IPS-NIHi11 (cell line): ENCODE measurements around the gene KDELR3.

Source experiments
- DNase-seq: peaks from one replicate; pipeline ENCODE4 v3.0.0; 2012; ENCODE audit warnings: mixed read lengths, low spot score

KDELR3 gene

DNA sequence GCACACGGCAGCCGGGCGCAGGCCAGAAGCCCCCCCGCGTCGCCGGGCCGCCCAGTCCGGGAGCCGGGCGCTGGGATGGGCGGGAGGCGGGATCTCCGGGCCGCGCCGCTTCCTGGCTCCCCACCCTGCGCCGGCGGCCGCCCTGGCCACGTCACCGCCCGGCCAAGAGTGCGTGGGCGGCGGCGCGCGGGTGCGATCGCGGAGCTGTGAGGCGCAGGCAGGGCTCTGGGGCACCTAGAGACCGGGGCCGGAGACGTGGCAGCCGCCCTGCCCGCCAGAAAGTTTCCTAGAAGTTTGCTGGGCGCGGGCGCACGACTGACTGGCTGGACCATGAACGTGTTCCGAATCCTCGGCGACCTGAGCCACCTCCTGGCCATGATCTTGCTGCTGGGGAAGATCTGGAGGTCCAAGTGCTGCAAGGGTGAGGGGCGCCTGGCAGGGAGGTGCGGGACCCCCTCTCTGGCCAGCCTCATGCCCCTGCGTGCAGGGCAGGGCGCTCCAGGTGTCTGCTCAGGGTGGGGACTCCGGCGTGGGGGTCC, at the start of gene KDELR3:
Gene KDELR3 (plus strand): TSS at position 193 of the 539 bp plus-strand sequence. CDS start 138 bp downstream, at position 331.
- DNase-seq, result peak; percentile 87

DNA sequence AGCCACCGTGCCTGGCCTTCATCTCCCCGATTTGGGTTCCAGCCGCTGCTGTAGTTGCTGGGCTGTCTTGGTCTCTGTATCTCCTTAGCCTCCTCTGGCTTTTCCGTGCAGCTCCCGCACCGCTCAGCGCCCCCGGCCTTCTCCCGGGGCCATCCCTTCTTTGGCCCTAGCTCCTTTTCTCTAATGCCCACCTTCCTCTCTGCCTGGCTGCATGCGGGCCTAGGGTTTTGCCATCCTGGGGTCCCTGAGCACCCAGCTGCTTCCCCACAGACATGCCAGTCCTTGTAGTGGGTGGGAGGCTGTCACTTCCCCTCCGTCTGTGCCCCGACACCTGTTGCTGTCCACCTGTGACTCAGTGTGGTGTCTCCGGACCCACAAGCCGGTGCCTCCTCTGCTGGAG, 49.3 kb upstream of the KDELR3 start:
- DNase-seq, result no peak

DNA sequence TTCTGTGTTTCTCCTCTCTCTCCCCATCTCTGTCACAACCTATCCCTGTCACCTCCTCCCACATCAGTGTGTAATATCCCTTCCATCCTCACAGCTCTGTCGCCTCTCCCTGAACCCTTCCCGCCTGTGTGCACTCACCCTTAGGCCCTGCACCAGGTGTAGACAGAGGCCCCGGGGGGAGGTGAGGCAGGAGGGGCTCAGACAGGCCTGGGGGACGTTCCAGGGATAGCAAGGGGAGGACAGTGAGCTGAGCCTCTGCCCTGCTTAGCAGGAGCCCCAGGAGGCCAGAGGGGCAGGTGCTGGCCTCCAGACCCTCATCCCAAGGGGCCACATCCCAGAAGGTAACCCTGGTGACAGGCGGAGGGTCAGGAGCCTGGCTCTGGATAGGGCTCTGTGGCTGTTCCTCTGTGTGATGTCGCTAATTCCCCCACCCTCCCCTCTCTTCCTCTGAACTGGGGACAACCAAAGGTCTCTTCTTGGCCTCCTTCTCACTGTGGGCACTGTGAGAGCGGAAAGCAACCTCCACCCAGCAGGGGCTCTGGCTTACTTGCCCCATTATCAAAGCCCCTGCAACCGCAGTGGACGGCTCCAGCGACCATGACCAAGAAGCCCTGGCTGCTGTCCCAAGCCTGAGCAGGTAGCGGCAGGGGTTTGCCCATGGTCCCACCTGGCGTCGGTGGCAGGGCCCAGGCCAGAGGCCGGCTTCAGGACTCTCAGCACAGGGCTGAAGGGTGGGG, 48.6 kb upstream of the KDELR3 start:
- DNase-seq, result peak; percentile 2

DNA sequence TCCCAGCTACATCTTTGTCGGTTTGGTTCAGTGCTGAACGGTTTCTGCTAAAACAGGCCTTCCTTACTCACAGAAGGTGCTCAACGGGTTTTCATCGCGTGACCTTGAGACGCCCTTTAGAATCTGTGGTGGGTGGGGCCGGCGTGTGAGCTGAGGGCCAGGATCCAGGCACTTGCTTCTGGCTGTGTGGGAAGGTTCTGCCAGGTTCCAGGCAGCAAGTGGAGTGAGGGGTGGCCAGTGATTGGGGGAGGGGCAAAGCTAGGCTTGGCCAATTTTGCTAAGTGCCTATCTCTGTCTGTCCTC, 48.1 kb upstream of the KDELR3 start:
- no peak for DNase-seq

DNA sequence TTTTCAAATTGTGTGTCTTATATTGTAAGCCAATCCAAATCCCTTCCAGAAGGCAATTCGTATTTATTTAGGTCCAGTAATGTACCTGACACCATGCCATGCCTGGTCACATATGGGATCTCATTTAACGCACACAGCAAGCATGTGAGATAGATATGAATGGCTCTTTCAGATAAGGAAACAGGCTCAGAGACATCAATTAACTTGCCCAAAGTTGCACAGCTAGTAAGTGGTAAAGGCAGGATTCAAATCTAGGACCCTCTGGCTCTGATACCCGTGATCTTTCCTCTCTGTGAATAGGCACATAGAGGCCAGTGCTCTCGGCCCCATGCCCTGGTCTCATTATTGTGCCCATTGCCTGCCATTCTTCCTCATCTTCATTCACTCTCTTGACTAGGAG, 47.2 kb upstream of the KDELR3 start:
- DNase-seq, result no peak

DNA sequence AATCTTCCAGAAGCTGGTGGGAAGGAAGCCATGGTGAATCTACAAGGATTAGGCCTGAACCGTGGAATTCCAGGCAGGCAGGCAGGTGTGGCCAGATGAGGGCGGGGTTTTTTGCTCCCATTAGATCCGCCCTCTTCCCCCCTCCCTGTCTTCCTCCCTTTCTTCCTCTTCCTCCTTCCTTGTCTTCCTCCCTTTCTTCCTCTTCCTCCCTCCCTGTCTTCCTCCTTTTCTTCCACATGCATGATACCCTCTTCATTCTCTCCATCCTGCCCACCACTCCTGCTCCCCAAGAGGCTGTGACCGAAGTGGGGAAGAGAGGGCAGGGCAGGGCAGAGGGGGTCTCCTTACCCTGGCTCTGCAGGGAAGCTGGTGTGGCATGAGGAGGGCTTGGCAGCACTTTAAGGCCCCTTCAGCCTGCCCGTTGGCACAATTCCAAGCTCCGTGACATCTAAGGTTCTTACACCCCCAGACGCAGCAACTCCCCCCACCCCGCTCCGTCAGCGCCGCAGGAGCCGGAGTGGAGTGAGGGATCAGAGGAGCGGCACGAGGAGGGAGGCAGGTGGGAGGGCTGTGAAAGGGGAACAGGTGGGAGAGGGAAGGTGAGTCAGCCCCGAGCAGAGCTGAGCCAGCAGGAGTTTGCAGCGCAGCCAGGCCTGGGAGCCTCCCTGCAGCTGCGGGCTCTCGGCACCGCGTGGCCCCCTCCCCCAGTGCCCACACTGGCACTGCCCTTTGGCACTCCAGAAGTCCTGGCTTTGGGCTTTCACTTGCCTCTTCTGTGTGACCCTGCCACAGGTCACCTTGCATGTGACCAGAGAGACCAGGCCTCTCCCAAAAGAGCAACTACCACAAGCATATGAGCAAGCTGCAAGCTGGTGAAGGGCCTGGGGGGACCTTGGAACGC, 45.0 kb upstream of the KDELR3 start:
- no peak for DNase-seq

DNA sequence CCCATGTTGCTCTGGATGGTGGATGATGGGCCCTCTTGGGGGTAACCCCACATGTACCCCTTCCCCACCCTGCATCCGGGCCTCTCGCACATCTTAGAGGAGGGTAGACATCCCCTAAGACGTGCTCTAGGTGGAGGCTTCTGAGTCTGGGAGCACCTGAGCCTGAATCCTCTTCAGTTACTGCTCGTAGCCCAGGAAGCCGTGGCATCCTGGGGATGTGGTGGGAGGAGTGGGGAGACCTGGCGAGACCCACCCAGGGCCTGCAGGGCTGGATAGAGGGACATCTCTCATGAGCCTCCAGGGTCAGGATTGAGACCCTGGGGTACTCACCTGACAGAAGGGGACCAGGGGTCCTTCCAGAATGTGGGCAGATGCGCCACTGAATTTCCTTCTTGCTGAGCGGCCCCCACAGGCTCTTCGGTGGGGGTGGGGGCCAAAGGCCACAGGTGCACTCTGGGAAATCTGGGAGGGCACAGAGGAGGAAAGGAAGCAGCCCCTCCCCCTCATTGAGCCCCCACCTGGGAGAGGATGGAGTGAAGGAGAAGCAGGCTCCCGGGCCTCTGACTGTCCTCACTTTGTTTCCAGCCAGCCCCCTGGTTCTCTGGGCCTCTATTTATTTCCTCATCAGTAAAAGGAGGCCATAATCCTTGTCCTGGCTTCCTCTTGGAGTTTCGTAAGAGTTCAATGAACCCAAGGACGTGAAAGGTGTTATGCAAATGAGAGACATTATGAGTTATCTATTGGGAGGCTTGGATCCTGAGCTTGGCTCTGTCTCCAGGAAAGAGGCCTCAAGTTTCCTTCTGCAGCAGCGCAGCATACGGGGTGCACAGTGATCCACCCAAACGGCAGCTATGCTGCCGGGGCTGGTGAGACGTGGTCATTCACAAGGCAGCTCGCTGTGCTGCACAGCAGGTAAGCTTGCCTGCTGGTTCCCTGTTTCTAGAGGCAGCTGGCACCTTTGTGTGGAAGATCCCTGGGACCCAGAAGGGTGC, 44.1 kb upstream of the KDELR3 start:
- DNase-seq, result no peak

DNA sequence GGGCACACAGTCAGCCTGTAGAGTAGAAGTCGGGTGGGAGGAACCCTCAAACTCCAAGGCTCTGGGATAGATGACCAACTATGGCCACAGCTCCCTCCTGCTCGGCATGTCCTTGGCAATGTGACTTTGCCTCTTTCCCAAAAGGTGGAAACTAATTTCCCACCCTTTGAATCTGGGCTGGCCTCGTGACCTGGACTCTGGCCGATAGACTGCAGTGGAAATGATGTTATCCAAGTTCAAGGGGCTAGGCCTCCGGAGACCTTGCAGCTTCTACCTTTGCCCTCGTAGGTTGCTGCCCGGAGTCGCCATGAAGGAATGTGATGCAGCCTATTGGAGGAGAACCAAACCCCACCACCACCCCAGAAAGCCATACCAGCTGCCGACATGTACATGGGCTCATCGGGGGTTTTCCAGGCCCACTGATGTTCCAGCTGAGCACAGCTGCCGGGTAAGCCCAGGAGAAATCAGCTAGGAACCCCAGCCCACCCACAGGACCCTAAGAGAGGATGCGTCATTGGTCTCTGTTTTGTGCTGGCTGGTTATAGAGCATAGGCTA, 43.3 kb upstream of the KDELR3 start:
- DNase-seq, result no peak

DNA sequence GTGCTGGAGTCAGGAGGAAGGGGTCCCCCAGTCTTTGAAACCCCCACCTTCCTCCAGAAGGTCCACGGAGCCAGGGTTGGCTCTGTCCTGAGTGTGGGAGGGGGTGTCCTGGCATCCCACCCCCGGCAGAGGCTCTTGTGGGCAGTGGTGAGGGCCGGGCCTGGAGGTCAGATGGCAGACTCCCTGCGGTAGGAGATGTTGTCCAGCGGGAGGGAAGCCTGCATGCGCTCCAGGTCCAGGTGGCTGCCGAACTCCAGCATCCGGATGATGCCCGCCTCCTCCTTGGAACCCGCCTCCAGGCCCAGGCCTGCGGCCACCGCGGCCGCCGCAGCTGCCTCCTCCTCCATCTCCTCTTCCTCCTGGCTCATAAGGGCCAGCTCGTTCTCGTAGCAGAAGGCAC, 41.3 kb upstream of the KDELR3 start:
- DNase-seq, result no peak

DNA sequence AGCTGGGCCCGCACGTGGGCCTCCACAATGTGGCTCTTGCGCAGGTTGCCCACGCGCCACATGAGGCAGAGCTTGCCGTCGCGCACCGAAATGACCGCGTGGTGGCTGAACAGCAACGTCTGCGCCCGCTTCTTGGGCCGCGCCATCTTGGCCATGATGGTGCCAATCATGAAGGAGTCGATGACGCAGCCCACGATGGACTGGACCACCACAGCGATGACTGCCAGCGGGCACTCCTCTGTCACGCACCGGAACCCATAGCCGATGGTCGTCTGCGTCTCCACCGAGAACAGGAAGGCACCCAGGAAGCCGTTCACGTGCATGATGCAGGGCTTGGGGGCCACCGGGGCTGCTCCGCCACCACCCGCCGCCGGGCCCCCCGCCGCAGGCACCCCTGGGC, 40.4 kb upstream of the KDELR3 start:
- no peak for DNase-seq

DNA sequence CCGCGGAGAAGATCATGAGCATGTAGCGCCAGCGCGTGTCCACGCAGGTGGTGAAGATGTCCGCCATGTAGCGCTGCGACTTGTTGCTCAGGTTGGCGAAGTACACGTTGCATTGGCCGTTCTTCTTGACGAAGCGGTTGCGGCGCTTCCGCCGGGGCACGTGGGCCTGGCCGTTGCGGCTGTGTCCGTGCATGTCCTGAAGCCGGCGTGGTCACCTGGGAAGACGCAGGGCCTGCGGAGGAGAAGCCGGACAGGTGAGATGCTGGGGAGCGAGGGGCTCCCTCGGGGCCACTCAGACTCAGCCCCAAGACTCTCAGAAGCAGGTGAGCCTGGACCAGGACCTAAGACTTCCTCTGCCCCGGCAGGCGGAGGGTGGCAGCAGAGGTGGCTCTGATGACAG, 40.0 kb upstream of the KDELR3 start:
- DNase-seq, result no peak

DNA sequence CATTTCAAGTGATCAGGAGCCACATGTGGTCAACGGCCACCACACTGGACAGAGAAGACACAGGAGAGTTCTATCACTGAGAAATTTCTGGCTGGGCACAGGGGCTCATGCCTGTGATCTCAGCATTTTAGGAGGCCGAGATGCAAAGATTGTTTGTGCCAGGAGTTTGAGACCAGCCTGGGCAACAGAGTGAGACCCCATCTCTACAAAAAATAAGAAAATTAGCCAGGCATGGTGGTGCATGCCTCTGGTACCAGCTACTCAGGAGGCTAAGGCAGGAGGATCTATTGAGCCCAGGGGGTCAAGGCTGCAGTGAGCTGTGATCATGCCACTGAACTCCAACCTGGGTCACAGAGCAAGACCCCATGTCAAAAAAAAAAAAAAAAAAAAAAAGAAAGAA, 39.2 kb upstream of the KDELR3 start:
- DNase-seq, result no peak

DNA sequence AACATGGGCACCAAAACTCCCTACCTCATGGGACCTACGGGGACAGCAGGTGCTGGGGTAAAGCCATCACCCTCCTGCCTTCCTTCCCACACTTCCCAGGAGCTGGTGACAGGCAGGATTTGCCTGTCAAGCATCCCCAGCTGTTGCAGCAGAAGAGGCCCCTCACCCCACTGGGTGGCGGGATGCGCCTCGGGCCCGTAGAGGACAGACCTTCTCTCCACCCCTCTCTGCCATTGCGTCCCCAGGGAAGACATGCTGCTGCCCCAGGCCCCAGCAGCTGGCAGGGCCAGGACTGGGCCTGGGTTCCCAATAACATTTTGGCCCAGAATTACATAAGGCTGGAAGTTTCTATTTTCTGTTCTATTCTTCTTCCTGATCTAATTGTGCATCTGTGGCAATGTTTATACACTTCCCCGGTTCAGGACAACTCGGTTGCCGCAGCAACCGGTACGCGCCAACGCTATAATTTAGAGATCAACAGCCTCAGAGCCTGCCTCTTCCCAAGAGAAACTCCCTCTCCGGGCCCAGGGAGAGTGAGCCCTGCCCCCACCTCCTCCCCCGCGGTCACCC, 38.3 kb upstream of the KDELR3 start:
- DNase-seq, result no peak

DNA sequence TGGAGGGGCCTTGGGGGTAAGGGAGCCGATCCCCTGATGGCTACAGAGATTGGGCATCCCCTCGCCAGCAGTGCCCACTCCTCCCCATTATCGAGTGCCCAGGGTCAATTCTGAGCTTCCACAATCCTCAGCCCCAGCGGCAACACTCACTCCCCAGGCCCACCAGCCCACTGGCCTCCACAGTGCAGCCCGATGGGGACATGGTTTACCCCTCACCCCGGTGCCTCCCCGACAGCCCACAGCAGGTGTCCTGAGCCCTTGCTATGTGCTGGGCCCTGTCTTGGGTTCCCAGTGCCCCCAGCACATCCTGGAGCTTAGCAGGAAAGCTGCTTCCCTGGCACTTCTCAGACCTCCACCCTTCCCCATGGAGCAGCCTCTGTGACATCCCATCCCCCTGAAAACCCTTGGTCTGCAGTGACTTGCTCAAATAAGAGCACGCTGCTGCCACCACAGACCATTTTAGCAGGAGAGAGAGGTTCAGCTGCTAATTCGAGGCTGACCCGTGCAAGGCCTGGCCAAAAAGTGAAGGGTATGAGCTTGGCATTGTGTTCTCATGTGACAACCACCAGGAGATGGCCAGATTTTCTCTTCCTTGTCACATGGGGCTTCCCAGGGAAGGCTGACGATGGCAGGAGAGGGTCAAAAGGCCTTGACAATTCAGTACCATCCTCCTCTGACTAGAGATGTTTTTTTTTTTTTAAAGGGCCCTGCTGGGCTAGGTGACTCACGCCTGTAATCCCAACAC, 36.5 kb upstream of the KDELR3 start:
- DNase-seq, result no peak

DNA sequence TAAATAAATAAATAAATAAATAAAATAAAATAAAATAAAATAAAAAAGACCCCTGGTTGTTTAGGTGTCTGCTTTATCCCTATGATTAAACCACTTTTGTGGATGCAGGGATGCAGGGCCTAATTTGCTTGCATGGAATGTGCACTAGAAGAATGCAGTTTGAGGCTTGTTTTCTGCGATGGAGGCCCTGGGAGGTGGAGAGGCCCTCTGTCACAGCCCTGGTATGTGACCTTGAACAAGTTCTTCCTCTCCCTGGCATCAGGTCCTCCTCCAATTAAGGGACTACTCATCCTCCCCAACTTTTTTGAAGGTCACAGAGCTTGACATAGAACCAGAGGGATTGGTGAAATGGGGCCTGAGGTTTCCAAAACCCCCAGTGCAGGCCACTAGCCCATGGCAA, 35.6 kb upstream of the KDELR3 start:
- no peak for DNase-seq

DNA sequence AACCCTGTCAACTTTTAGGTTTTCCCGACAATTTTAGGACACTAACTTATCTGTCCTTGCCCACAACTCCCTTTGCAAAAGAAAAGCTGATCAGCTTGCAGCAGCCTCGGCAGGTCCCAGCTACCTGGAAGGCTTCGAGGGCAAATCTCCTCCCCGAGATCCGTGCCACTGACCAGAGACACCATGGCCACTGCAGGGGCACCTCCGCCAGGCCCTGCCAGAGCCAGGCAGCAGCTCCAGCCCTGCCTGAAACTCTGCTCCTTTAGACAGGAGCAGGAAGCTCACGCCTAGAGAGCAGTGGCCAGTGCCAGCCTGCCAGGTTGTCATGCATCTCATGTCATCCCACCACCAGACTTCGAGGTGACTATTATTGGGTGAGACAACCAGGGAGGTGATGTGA, 34.0 kb upstream of the KDELR3 start:
- no peak for DNase-seq

DNA sequence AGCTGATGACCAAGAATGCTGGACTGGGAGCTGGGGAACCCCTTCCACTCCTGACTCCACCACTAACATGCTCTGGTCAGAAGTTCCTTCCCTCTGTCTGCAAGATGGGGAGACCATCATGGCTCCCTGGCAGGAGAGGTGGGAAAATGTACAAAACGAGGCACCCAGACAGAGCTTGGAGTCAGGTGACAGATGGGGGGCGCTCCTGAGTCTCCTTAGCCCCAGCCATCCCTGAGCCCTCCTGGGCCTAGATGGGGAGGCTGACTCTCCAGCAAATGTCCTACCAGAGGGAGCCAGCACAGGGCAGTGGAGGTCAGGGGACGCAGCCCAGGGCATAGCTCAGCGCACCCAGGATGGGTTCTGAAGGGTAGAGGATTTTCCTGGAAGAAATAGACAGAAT, 32.9 kb upstream of the KDELR3 start:
- peak; percentile 70 for DNase-seq

DNA sequence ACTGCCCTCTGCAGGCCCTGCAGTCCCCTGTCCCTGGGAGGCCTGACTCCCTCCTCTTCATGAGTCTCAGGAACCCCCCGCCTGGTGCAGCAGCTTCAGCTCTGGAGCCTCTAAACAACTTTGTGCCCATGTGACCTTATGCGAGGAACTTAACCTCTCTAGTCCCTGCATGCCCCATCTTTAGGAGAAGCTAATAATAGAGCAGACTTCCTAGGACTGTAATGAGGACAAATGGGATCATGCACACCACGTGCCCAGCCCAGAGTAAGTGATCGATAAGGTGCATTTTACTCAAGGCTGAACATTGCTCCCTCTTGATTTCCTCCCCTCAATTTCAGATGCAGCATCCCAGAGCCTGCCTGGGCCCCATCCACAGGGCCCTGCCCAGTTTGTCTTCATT, 31.9 kb upstream of the KDELR3 start:
- DNase-seq, result no peak

DNA sequence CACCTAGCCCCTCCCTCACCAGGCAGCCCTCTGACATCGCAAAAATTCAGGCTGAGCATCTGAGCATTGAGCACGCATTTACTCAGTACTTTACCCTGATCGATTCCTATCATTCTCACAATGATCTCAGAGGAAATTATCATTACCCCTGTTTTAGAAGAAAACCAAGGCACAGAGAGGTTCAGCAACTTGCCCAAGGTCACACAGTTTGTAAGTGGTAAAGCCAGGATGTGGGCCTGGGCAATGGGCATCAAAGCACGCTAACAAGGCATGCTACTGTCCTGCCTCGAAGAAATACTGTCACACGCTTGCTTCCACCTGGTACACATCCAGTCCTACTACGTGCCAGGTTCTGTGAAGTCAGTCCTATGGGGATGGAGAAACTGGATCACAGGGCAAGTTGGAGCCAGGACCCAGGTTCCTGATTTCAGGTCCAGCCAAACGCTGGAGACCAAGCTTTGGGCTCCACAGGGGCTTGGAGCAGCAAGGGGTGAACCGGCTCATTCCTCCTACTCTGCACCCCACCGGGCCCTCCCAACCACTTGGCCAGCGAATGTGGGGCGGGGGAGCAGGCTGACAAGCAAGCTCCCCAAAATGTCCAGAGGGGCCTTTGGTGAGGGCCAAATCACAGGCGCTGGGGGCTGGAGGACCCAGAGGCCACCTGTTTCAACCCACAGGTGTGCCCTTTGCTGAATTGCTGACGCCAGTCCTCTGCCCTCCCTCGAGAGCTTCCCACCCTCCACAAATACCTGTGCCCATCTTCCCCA, 31.1 kb upstream of the KDELR3 start:
- DNase-seq, result no peak

DNA sequence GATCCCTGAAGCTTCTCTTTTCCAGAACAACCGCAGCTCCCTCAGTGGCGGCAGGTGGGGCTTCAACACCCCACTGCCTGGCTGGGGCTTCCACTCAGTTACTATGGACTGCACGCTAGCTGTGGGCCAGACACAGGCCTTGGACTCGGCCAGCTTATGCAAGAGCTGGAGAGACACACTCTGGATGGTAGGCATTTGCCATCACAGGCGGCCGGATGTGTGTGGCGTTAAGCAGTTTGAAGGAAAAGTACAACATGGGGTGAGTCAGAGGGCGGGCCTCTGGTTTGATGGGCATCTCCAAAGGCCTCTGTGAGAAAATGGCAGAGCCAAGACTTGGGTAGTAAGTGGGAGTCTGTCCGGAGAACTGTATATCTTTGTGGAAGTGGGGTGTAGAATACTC, 30.5 kb upstream of the KDELR3 start:
- no peak for DNase-seq
